Stomach smooth muscle (tissue), 2 donors: ENCODE results near the gene PPP2R2C.

Experiments
- H3K27ac ChIP-seq: one replicate; pipeline ENCODE4 v1.7.0; 2013; ENCODE audit warnings: mild to moderate bottlenecking, low read length, inconsistent platforms
- H3K27me3 ChIP-seq, 2 donors: one replicate each; pipeline ENCODE4 v1.7.0; 2013; ENCODE audit warnings: low read length in 2 of 2; ENCODE audit not compliant: insufficient read depth in 2 of 2, control insufficient read depth in 1 of 2
- H3K36me3 ChIP-seq, 2 donors: one replicate each; pipeline ENCODE4 v1.7.0; 2013; ENCODE audit warnings: low read length in 2 of 2; ENCODE audit not compliant: control insufficient read depth in 2 of 2, insufficient read depth in 2 of 2
- H3K4me1 ChIP-seq: one replicate; pipeline ENCODE4 v1.7.0; 2013; ENCODE audit warnings: low read length; ENCODE audit not compliant: control insufficient read depth, insufficient read depth
- H3K4me3 ChIP-seq, 2 donors: one replicate each; pipeline ENCODE4 v1.7.0; 2013; ENCODE audit warnings: low read length in 2 of 2
- H3K9ac ChIP-seq, 2 donors: one replicate each; pipeline ENCODE4 v1.7.0; 2013; ENCODE audit warnings: low read length in 2 of 2, mild to moderate bottlenecking in 1 of 2
- H3K9me3 ChIP-seq, 2 donors: one replicate each; pipeline ENCODE4 v1.7.0; 2013; ENCODE audit warnings: low read length in 2 of 2; ENCODE audit not compliant: control insufficient read depth in 2 of 2
- donor health status: healthy.
- donor health status: Pancreatic carcinoma.

Gene PPP2R2C

DNA sequence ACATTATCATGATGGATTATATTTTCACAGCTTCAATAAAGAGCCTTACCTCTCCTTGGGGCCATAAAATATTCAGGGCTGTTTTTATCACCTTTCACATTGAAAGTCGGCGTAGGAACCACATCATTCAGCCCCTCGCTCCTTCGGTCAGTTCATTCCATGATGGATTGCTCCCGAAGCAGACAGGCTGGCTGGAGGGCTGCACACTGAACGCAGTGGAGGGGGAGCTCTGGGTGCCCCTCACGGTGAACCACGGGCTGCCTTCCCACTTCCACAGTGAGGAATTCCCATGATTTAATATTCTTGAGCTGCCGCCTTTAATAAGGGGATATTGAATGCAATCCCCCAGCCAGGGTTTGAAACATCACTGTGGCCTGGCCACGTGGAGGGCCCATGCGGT lies 16.0 kb downstream of the PPP2R2C start:
- Histone ChIP-seq H3K27me3 (peaks cover 5 to 15% of the 10 kb centered on the region in 2 donors), H3K9ac (no peak overlapping the region), H3K4me3 (no peak overlapping the region)

DNA sequence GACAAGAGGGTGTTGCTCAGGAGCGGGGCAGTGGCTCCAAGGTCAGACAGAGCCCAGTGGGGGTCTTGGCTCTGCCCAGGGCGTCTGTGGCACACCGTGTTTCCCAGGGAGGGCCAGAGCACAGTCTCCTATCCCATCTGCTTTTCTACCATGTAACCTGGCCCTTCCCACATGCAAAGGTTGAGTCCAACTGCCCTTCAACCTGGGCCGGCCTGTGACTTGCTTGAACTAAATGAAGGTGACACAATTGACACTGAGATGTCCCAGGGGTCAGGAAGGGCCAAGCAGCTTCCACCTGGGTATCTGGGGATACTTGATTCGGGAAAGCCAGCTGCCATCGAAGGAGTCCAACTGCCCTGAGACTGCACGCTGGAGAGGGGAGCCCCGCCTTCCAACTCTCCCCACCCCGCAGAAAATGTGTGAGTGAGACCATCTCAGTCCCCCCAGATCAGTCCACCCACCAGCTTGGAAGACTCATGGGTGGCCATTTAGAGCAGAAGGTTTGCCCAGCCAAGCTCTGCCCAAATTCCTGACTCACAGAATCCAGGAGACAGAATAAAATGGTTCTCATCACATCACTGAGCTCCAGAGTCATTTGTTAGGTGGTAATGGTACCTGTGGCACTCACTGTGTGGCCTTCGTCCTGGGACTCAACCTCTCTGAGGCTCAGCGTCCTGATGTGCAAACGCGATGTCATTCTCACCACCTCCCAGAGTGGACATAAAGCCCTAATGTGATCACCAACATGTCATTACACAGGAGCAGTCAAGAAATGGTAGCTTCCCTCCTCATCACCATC lies 18.1 kb downstream of the PPP2R2C start:
- H3K9me3 ChIP-seq = peaks cover 4 to 6% of the 10 kb centered on the region in 2 donors
- no peaks in the 10 kb centered on the region for H3K4me1 ChIP-seq
- H3K4me3 ChIP-seq = no peak overlapping the region
- H3K9ac ChIP-seq = no peak overlapping the region
- H3K36me3 ChIP-seq = no peaks in the 10 kb centered on the region
- peaks cover 2 to 10% of the 10 kb centered on the region in 2 donors for H3K27me3 ChIP-seq
- H3K27ac ChIP-seq = no peak overlapping the region

More for the DNA sequence above, 16.0 kb downstream of the PPP2R2C start:
- Histone ChIP-seq H3K27ac (no peak overlapping the region), H3K36me3 (no peaks in the 10 kb centered on the region), H3K9me3 (peaks cover 4 to 6% of the 10 kb centered on the region in 2 donors), H3K4me1 (no peaks in the 10 kb centered on the region)

DNA sequence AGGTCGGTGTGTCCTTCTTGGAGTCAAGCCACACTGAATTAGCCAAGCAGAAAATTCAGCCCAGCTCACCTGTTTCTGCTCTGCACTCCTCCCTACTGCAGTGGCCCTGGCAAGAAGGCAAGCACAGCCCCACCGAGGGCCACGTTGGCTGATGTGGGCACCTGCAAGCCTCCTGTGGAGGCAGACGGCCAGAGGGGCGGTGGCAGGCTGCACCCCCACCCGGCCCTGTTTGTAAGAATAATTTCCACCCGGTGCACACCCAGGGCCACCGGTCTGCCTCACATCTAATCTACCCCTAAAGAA lies 18.8 kb downstream of the PPP2R2C start:
- peaks cover 3 to 6% of the 10 kb centered on the region in 2 donors for H3K9me3 ChIP-seq
- peaks cover 2 to 6% of the 10 kb centered on the region in 2 donors for H3K27me3 ChIP-seq
- no peaks in the 10 kb centered on the region for H3K4me1 ChIP-seq
- no peak overlapping the region for H3K27ac ChIP-seq
- H3K9ac ChIP-seq = no peak overlapping the region
- H3K36me3 ChIP-seq = no peaks in the 10 kb centered on the region
- H3K4me3 ChIP-seq = no peak overlapping the region

- Histone ChIP-seq H3K27ac (no peak overlapping the region), H3K4me1 (no peaks in the 10 kb centered on the region), H3K36me3 (no peaks in the 10 kb centered on the region), H3K4me3 (no peak overlapping the region), H3K27me3 (peaks cover 2 to 6% of the 10 kb centered on the region in 2 donors), H3K9ac (no peak overlapping the region), H3K9me3 (peaks cover 0 to 3% of the 10 kb centered on the region in 2 donors)
Observed at GRCh38 chr4:6452897-6453687, 19.3 kb downstream of the PPP2R2C start.

DNA sequence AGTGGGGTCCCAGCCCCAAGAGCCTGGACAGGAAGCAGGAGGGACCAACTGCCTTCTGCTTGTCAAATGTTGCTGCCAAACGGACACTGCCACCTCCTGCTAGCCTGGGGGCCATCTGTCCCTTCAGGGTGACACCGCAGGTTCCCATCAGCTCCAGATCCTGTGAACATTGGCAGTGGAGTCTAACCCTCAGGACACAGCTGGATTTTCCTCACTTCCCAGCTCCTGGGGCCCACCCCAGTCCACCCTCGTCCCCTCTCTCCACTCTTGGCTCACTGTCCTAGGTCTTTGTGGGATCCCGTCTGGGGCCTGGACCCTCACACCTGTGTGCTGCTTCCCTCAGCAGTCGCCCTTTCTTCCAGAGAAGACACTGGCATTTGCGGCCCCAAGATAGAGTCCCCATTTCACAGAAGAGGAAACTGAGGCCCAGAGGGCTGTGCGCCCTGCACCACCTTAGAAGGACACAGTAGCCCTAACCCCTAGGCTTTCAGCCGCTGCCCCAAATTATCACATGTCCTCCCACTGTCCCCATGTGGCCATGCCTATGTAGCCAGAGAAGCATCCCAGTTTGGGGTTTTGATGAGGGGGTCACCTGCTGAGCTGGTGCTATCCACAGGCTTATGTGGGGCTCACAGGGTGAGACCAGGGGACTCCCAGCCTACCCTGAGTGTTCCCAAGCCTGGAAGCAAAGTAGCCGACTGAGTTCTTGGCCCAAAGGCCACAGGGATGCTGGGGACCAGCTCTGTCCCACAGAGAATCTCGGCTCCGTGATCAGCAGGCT lies 20.1 kb downstream of the PPP2R2C start:
- no peak overlapping the region for H3K4me3 ChIP-seq
- H3K4me1 ChIP-seq = no peaks in the 10 kb centered on the region
- H3K9me3 ChIP-seq = no peaks in the 10 kb centered on the region
- no peaks in the 10 kb centered on the region for H3K36me3 ChIP-seq
- H3K9ac ChIP-seq = no peak overlapping the region
- peaks cover 5 to 6% of the 10 kb centered on the region in 2 donors for H3K27me3 ChIP-seq
- H3K27ac ChIP-seq = no peak overlapping the region

DNA sequence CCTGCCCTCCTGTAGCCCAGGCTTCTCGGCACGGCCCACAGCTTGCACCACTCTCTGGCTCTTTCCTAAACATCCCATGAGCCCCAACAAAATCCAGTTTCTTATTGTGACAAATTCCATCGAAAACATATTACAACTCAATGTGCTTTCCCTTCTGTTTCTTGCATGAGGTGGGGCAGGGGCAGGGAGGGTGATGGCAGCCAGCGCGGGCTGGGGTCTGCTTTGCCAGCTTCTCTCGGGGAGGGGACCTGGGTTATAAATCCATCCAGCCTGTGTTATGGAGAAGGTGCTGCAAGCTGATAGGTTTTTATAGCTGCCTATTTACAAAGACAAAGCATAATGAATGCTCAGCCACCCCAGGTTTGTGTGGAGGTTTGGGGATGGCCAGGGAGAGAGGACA lies 21.1 kb downstream of the PPP2R2C start:
- Histone ChIP-seq H3K9me3 (no peaks in the 10 kb centered on the region), H3K9ac (no peak overlapping the region), H3K4me1 (peaks cover 2% of the 10 kb centered on the region), H3K27me3 (peaks cover 11 to 15% of the 10 kb centered on the region in 2 donors), H3K4me3 (no peak overlapping the region), H3K36me3 (no peaks in the 10 kb centered on the region), H3K27ac (no peak overlapping the region)

DNA sequence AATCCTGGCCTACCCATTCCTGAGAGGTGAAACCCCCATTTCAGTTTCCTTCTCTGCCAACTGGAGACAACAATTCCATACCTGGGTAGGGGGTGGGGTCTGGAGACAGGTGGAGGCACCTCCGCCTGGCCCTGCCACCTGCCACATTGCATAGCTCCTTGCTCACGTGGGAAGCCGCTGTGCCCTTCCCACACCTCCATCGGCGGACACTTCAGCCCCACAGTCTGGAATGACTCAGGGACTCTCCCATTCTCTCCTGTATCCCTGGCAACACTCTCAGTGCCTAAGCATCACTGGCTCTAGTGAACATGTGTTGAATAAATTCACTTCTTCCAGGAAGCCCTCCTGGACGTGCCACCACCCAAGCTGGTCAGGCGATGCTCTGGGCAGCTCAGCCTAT lies 21.7 kb downstream of the PPP2R2C start:
- Histone ChIP-seq H3K9me3 (no peaks in the 10 kb centered on the region), H3K36me3 (no peaks in the 10 kb centered on the region), H3K27ac (no peak overlapping the region), H3K9ac (no peak overlapping the region), H3K27me3 (peaks cover 15 to 16% of the 10 kb centered on the region in 2 donors), H3K4me1 (peaks cover 2% of the 10 kb centered on the region), H3K4me3 (no peak overlapping the region)

- H3K27ac ChIP-seq = no peak overlapping the region
- H3K27me3 ChIP-seq = peaks cover 15 to 20% of the 10 kb centered on the region in 2 donors
- H3K9me3 ChIP-seq = no peaks in the 10 kb centered on the region
- no peak overlapping the region for H3K4me3 ChIP-seq
- no peak overlapping the region for H3K9ac ChIP-seq
- no peaks in the 10 kb centered on the region for H3K36me3 ChIP-seq
- peaks cover 2% of the 10 kb centered on the region for H3K4me1 ChIP-seq
Observed at GRCh38 chr4:6449746-6450369, 22.6 kb downstream of the PPP2R2C start.

DNA sequence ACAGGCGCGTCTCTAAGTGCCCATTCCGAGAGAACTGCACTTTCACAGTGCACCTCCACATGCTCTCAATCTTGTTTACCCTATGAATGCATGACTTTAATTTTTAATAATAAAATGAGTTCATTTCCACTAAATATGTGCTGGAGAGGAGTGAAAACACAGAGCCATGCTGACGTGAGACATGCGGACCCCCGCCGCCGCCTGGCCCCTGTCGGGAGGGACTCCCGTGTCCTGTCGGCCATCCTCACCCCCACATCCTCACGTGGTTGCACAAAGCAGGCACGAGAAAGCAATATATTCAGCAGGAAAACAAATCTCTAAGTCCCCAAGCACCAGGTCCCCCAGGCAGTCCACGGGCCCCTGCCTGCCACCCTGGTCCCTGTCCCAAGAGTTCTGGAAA lies 23.1 kb downstream of the PPP2R2C start:
- peaks cover 2% of the 10 kb centered on the region for H3K4me1 ChIP-seq
- H3K36me3 ChIP-seq = no peaks in the 10 kb centered on the region
- no peak overlapping the region for H3K9ac ChIP-seq
- no peak overlapping the region for H3K4me3 ChIP-seq
- H3K27ac ChIP-seq = no peak overlapping the region
- no peaks in the 10 kb centered on the region for H3K9me3 ChIP-seq
- H3K27me3 ChIP-seq = peaks cover 15 to 20% of the 10 kb centered on the region in 2 donors

- no peak overlapping the region for H3K4me3 ChIP-seq
- no peak overlapping the region for H3K27ac ChIP-seq
- no peaks in the 10 kb centered on the region for H3K9me3 ChIP-seq
- H3K9ac ChIP-seq = no peak overlapping the region
- peaks cover 2% of the 10 kb centered on the region for H3K4me1 ChIP-seq
- peaks cover 15 to 22% of the 10 kb centered on the region in 2 donors for H3K27me3 ChIP-seq
- no peaks in the 10 kb centered on the region for H3K36me3 ChIP-seq
Observed at GRCh38 chr4:6448476-6449170, 23.8 kb downstream of the PPP2R2C start.
